Measurements from ENCODE around the gene WWC1.

DNA sequence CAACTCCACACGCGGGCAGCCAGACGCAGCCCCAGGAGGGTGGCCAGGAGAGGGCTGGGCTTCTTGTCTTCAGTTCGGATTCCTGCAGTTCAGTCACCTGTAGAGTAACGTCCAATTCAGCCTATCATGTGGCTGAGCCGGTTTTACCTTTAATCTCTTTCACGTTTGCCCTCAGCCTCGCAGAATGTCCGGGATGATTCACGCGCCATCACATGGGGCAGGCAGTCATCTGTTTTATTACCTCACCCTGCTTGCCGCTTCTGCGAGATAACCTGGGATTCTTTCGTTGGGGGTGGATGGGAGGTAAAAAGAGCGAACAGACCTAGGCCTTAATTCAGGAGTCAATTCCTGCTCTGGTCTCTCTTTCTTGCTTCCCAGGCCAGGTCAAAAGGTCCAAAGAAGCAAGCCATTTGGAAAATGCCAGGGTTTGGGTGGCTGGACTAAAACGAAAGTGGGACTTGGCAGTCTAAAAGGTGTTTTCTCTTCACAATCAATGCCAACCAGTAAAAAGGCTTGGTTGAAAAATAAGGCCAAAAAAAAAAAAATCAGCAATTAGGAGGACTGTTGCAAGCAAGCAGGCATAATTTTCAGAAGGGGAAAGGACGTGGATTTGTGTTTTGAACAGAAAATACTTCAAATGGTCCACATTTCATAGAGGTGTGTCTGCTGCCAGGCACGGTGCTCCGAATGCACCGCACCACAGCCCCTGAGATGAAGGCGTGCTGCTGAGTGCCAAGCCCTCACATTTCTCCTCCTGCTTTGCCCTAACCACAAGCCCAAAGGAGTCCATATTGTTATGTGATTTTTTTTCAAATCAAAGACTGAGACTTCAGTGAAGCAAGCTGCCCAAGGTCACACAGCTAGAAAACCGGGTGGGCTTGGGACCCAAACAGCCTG, 2.8 kb upstream of the WWC1 start:
- TF ChIP-seq, protein P1, sequence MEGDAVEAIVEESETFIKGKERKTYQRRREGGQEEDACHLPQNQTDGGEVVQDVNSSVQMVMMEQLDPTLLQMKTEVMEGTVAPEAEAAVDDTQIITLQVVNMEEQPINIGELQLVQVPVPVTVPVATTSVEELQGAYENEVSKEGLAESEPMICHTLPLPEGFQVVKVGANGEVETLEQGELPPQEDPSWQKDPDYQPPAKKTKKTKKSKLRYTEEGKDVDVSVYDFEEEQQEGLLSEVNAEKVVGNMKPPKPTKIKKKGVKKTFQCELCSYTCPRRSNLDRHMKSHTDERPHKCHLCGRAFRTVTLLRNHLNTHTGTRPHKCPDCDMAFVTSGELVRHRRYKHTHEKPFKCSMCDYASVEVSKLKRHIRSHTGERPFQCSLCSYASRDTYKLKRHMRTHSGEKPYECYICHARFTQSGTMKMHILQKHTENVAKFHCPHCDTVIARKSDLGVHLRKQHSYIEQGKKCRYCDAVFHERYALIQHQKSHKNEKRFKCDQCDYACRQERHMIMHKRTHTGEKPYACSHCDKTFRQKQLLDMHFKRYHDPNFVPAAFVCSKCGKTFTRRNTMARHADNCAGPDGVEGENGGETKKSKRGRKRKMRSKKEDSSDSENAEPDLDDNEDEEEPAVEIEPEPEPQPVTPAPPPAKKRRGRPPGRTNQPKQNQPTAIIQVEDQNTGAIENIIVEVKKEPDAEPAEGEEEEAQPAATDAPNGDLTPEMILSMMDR (IDR thresholded peaks at IDR 0.05), result no peak
- no peak for TF ChIP-seq POLR2A (IDR thresholded peaks at IDR 0.05)

All from adrenal gland (tissue), 5 donors.